T-helper 22 cell (primary cell): ENCODE data around the gene STATH.
"Not testable (repeated sequence)": the region's sequence is repeated elsewhere in the genome, so short reads cannot be mapped to it uniquely, and the experiment has no call there.

ENCODE experiments used
- DNase-seq: peaks from one replicate; pipeline ENCODE4 v3.0.0-alpha.2; 2020; ENCODE audit warnings: low read depth

STATH gene

GRCh38 chr4:69995526-69996016 is at the start of gene STATH:
Gene STATH (plus strand): TSS chr4:69995966. CDS start chr4:69998438, 2,472 bp downstream.
- DNase-seq: no peak

- no peak for DNase-seq
These were observed 44.2 kb upstream of the STATH start for GRCh38 chr4:69951602-69952001.

GRCh38 chr4:69957209-69957608 is 38.6 kb upstream of the STATH start:
- DNase-seq: no peak

GRCh38 chr4:69965628-69966027 is 30.1 kb upstream of the STATH start, which contains the start of gene CSN2:
Gene CSN2 (minus strand): TSS chr4:69965728. CDS start chr4:69960995, 4,733 bp downstream.
- DNase-seq: no peak

- no peak for DNase-seq
These were observed 25.7 kb upstream of the STATH start for GRCh38 chr4:69970071-69970470.

- DNase-seq: no peak
These were observed 21.1 kb upstream of the STATH start for GRCh38 chr4:69974631-69975030.

GRCh38 chr4:69977582-69977981 is 18.2 kb upstream of the STATH start:
- no peak for DNase-seq

- DNase-seq: no peak
These were observed 11.7 kb upstream of the STATH start for GRCh38 chr4:69984030-69984443.

GRCh38 chr4:69986663-69987062 is 9.1 kb upstream of the STATH start:
- DNase-seq: no peak

- no peak for DNase-seq
These were observed 4.8 kb upstream of the STATH start for GRCh38 chr4:69991016-69991415.

GRCh38 chr4:69994782-69995181 is 984 bp upstream of the STATH start:
- DNase-seq: no peak

- DNase-seq: no peak
These were observed 3.7 kb downstream of the STATH start for GRCh38 chr4:69999420-69999819.

GRCh38 chr4:70000711-70001110 is 4.9 kb downstream of the STATH start:
- no peak for DNase-seq

GRCh38 chr4:70002507-70002906 is 6.7 kb downstream of the STATH start:
- DNase-seq: no peak

- DNase-seq: no peak
These were observed 13.0 kb downstream of the STATH start for GRCh38 chr4:70008771-70009170.

GRCh38 chr4:70019006-70019405 is 23.2 kb downstream of the STATH start:
- DNase-seq: not testable (repeated sequence)

GRCh38 chr4:70023218-70023617 is 27.5 kb downstream of the STATH start:
- DNase-seq: no peak

- no peak for DNase-seq
These were observed 31.2 kb downstream of the STATH start for GRCh38 chr4:70027011-70027410.

- DNase-seq: not testable (repeated sequence)
These were observed 32.4 kb downstream of the STATH start, which contains the start of gene HTN3 for GRCh38 chr4:70028159-70028558. Gene HTN3 (plus strand): TSS chr4:70028459. CDS start chr4:70030741, 2,282 bp downstream.

GRCh38 chr4:70037559-70037958 is 41.8 kb downstream of the STATH start:
- DNase-seq: not testable (repeated sequence)

GRCh38 chr4:70039928-70040327 is 44.2 kb downstream of the STATH start:
- not testable (repeated sequence) for DNase-seq

GRCh38 chr4:70041652-70042286 is 46.0 kb downstream of the STATH start:
- DNase-seq: no peak

- not testable (repeated sequence) for DNase-seq
These were observed 54.4 kb downstream of the STATH start, which contains the start of gene HTN1 for GRCh38 chr4:70050138-70050537. Gene HTN1 (plus strand): TSS chr4:70050438. CDS start chr4:70053077, 2,639 bp downstream.
